Measurements from ENCODE around the gene RIMBP2.

- no peak for TF ChIP-seq SIN3A (IDR thresholded peaks at IDR 0.05; ENCODE audit: borderline replicate concordance, insufficient read depth, low read length)
- TF ChIP-seq POLR2AphosphoS5 (IDR thresholded peaks at IDR 0.05; ENCODE audit: low read depth, low read length): no peak
- no peak for TF ChIP-seq REST (IDR thresholded peaks at IDR 0.05; ENCODE audit: insufficient read depth in 1 of 2, low read depth in 2 of 2, low read length in 2 of 2)
These were observed 14.7 kb downstream of the RIMBP2 start for GRCh38 chr12:130701402-130701744.

Measured in PFSK-1 (cell line).